ENCODE measurements around the gene CAMK2N1.

DNA sequence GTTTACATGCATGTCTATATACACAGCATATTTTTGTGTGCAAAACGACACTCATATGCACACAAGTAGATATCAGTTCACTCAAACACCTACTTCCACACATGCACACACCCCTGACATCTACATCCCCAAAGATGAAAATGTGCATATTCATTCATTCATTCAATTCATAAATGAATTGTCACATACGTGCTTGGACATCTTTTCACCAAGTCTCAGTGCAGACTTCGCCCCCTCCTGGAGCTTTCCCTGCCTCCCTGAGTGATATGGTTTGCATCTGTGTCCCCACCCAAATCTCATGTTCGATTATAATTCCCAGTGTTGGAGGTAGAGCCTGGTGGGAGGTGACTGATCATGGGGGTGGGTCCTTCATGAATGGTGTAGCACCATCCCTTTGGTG is 53.1 kb downstream of the CAMK2N1 start:
- TF ChIP-seq, protein P1, sequence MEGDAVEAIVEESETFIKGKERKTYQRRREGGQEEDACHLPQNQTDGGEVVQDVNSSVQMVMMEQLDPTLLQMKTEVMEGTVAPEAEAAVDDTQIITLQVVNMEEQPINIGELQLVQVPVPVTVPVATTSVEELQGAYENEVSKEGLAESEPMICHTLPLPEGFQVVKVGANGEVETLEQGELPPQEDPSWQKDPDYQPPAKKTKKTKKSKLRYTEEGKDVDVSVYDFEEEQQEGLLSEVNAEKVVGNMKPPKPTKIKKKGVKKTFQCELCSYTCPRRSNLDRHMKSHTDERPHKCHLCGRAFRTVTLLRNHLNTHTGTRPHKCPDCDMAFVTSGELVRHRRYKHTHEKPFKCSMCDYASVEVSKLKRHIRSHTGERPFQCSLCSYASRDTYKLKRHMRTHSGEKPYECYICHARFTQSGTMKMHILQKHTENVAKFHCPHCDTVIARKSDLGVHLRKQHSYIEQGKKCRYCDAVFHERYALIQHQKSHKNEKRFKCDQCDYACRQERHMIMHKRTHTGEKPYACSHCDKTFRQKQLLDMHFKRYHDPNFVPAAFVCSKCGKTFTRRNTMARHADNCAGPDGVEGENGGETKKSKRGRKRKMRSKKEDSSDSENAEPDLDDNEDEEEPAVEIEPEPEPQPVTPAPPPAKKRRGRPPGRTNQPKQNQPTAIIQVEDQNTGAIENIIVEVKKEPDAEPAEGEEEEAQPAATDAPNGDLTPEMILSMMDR (IDR thresholded peaks at IDR 0.05; ENCODE audit: poor library complexity): no peak
- TF ChIP-seq EZH2 (IDR thresholded peaks at IDR 0.05; ENCODE audit: borderline replicate concordance) (no peak), EZH2phosphoT487 (IDR thresholded peaks at IDR 0.05; ENCODE audit: low read depth, severe bottlenecking, unreplicated experiment) (no peak)
